HG03565 (cell line): Measurements from ENCODE around the gene ACAP1.

Experiments used
- ATAC-seq: cut with Tn5 transposase; IDR thresholded peaks from one replicate; pipeline ENCODE4 v1.9.1; 2021; ENCODE audit warnings: mild to moderate bottlenecking, moderate library complexity; ENCODE audit not compliant: unreplicated experiment

Gene ACAP1, protein sequence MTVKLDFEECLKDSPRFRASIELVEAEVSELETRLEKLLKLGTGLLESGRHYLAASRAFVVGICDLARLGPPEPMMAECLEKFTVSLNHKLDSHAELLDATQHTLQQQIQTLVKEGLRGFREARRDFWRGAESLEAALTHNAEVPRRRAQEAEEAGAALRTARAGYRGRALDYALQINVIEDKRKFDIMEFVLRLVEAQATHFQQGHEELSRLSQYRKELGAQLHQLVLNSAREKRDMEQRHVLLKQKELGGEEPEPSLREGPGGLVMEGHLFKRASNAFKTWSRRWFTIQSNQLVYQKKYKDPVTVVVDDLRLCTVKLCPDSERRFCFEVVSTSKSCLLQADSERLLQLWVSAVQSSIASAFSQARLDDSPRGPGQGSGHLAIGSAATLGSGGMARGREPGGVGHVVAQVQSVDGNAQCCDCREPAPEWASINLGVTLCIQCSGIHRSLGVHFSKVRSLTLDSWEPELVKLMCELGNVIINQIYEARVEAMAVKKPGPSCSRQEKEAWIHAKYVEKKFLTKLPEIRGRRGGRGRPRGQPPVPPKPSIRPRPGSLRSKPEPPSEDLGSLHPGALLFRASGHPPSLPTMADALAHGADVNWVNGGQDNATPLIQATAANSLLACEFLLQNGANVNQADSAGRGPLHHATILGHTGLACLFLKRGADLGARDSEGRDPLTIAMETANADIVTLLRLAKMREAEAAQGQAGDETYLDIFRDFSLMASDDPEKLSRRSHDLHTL

GRCh38 chr17:7336240-7337175, at the start of gene ACAP1:
Gene ACAP1, plus strand, starts transcription at chr17:7336529. Its CDS starts 206 bp downstream, at chr17:7336735.
- no peak for ATAC-seq

DNA sequence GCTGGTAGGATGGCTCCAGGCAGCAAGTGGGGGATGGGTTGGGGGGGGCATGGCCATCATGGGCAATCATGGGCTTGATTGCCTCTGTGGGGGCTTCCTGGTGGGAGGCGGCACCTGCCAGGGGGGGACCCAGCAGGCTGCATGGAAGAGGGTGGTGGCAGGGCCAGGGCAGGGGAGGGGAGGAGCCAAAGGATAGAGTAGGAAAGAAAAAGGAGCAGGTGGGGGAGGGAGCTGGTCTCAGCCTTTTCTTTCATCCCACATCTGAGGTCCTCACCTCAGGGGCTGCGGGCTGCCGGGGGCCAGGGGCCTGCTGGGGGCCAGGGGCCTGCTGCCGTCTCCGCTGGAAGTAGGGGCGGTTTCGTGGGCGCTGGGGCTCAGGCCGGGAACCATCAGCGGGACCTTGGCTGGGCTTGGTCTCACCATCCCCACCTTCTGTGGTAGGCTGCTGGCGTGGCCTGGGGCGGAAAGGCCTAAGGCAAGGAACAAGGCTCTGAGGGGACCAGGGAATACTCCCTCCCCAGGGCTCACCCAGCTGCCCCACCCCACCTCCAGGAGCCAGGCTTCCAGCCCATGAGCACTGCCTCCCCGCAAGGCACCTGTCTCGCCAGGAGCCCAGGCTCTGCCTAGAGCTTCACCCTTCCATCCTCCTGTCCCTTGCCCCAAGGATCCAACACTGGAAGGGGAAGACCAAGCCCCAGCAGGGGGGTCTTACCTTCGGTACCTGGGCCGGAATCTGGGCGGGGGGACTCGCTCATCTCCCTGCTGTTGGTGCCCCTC, 46.9 kb upstream of the ACAP1 start:
- no peak for ATAC-seq

DNA sequence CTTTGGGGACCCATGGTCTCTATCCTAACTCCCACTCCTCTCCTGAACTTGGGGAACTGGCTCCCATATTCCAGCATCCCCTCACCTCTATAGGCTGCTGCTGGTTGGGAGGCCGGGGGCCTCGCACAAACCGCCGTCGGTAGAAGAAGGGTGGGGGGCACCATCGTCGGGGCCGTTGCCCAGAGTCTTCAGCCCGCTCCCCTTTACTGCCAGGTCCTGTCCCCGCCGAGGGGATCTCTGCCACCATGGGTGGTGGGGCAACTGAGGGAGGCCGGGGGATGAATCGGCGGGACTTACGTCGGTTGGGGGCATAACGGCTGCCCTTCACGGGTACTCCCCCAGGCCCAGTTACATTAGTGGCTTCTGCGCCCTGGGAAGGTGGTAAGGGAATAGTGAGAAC, 46.2 kb upstream of the ACAP1 start:
- ATAC-seq, result no peak

- ATAC-seq, result no peak
Measured at GRCh38 chr17:7290685-7291084, 45.6 kb upstream of the ACAP1 start.

DNA sequence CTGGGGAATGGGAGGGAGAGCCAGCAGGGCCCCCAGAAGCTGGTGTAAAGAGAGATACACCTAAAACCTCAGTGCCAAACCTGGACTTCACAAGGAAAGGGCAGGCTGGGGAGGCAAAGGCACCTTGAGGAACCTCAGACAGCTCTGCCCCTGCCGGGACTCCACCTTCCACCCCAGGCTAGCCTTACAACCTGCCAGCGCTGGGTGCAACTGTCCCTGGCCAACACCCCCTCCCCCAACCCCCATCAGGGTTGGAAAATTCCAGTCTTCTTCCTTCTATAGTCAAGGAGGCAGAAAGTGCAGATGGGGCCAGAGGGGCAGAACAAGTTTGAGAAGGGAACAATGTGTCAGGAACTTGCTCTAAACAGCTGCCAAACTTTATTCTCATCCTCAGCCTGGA, 44.1 kb upstream of the ACAP1 start:
- no peak for ATAC-seq

GRCh38 chr17:7292729-7293128, 43.6 kb upstream of the ACAP1 start:
- ATAC-seq, result no peak

DNA sequence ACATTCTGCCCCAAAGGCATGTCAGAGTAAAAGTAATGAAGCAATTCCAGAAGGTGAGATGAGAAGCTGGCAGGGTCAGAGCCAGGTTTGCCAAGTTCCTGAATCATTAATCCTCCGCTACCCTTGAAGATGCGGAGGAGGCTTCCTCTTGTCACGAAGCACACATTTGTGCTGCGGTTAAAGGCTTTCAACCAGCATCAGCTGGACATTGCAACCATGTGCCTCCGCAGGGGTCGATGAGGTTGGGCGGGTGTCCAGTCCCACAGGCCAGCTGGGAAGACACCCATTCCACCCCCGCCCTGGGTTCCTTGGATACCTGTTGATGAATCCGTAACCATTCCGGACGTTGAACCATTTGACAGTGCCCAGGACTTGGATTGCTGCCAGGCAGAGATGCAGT, 43.2 kb upstream of the ACAP1 start:
- ATAC-seq, result no peak

- no peak for ATAC-seq
Measured at GRCh38 chr17:7293816-7294613, 42.3 kb upstream of the ACAP1 start.

- no peak for ATAC-seq
Measured at GRCh38 chr17:7294614-7295153, 41.6 kb upstream of the ACAP1 start, which contains the start of gene YBX2. Gene YBX2, minus strand, starts transcription at chr17:7294639. Its CDS starts 139 bp downstream, at chr17:7294500.

DNA sequence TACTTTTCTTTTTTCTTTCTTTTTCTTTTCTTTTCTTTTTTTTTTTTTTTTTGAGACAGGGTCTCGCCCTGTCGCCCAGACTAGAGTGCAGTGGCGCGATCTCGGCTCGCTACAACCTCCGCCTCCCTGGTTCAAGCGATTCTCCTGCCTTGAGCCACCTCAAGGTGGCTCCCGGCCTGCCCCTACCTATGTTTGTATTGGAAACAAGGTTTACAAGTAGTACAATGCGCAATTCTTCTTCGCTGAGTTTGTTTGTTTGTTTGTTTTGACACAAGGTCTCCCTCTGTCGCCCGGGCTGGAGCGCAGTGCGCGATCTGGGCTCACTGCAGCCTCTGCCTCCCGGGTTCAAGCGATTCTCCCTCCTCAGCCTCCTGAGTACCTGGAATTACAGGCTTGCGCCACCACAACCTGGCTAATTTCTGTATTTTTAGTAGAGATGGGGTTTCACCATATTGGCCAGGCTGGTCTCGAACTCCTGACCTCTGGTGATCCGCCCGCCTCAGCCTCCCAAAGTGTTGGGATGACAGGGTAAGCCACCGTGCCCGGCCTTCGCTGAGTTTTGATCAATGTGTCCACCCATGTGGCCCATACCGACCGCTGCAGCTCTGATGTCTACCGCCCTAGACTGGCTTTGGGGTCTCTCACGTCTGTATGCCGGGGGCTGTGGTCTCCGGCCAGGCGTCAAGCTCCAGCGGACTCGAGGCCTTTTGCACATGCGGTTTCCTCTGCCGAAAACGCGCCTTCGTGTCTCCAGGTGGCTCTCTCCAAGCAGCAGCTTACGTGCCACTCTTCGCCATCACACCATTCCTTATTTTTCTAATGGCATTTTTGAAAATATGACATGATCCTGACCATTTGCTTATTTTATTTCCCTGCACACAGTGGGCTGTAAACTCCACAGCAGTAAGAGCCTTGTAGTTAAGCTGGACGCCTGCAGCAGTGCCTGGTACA, 40.8 kb upstream of the ACAP1 start:
- ATAC-seq, result no peak

DNA sequence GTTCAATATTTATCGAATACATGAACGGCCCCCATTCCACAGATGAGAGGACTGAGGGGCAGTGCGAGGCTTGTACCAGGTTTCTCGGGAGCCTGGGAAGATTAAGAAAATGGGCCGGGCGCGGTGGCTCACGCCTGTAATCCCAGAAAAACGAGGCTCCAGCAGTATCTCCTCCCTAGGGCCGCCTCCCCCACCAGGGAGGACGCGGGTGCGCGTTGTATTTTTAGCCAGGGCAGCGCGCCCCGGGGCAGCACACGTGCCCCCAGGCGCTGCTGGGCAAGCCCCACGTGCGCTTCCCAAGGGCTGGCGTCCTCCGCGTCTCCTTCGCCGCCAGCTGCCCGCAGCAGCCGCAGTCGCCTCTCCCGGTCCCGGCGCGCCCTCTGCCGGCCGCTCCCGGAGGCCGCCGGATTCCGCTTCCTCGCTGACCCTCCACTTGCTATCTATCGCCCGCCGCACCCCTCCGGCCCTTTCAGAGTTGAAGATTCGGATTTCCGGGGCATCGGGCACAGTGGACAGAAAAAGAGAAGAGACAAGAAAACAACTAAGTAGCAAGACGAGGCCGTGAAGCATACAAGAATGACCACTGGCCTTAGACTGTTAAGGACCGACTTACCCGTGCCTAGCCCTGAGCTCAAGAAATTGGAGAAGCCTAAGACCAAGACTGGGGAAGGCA, 40.0 kb upstream of the ACAP1 start:
- no peak for ATAC-seq

GRCh38 chr17:7304179-7304578, 32.1 kb upstream of the ACAP1 start:
- ATAC-seq, result no peak

DNA sequence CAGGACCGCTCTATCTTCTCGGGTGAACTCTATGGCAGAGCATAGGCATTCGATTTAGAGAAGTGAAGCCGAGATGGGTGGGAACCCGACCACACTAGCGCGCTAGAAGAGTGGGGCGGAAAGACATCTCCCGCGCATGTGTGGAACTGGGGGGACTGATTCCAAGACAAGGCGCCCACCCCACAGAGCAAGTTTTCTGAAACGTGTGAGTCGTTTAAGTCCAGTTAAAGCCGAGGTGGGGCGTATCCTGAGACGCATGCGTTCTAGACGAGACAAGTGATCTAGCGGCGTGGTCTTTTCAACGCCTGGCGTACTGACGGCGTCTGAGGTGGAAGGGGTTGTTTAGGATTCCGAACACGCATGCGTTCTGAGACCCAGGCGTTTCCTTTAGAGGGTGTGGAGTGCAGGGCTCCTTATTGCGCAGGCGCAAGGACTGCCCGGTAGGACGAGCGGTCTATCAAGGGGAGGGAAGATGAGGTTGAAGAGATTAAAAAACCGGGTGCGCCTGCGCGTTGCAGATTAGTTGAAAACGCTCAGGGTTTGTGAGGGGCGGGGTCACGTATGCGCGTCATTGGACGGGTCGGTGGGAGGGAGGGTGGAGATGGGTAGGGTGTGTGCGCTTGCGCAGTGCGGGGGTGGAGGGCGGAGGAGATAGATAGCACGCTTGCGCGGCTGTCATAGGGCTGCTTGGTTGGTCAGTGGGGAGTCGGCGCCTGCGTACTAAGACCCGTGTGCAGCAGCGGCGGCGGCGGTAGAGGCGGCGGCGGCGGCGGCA, 29.2 kb upstream of the ACAP1 start, which contains the start of gene EIF5A:
EIF5A (plus strand) TSS at position 718 of the 775 bp plus-strand sequence. CDS start 2,008 bp downstream, outside the sequence.
- ATAC-seq, result peak; percentile 64

- no peak for ATAC-seq
Measured at GRCh38 chr17:7307686-7308624, 28.4 kb upstream of the ACAP1 start.

DNA sequence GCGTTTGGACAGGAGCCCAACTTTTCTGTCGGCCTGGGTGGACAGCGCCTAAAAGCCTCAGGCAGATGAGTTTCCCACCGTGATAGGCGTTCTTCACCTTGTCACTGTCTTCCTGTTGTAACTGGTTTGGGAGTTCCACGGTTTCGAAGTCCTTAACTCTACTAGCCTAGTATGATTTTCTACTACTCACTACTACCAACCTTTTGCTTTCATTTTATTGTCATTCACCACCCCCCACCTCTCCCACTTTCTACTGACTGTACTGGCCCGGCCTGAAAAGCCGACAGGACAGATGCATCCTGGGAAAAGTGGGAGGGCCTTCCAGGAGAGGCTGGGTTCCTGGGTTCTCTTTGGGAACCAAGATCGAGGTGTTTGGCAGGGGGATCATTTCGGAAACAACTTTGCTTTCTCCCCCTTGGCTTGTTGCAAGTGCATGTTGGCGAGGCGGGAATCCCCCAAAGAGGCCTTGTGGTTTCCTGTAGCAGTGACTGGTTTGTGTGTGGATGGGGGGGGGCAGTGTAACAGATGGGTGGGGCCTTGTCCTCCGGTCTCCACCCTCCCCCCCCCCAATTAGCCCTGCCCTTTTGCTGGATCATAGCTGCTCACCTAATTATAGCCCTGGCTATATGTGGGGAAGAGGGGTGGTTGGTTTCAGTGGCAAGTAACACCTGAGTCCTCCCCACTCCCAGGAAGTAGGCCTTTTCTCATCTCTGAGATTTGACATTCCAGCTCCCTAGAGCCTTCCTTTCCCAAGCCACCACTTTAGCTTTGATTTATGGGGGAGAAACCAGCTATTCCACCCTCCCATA, 27.5 kb upstream of the ACAP1 start:
- ATAC-seq, result no peak
